SK-N-SH treated with all-trans-retinoic acid at 6 μM for 48 hours (cell line): ENCODE results near the gene LCN1.

Source experiments
- BACH2 ChIP-seq: fragments of 250-450 bp; sonication (Bioruptor Pico); IDR thresholded peaks from 2 replicates; pipeline ENCODE4 v1.9.0; 2021; ENCODE audit warnings: mild to moderate bottlenecking, borderline replicate concordance
- CREB5 ChIP-seq: fragments of 250-450 bp; sonication (Bioruptor Pico); IDR thresholded peaks from 2 replicates; pipeline ENCODE4 v1.5.1; 2020; ENCODE audit warnings: low read depth, mild to moderate bottlenecking, moderate library complexity
- CSDC2 ChIP-seq: fragments of 250-450 bp; sonication (Bioruptor Pico); IDR thresholded peaks from 2 replicates; pipeline ENCODE4 v1.5.0; 2020; ENCODE audit warnings: mild to moderate bottlenecking, moderate library complexity
- CSRNP3 ChIP-seq: fragments of 250-450 bp; sonication (Bioruptor Pico); IDR thresholded peaks from 2 replicates; pipeline ENCODE4 v1.5.1; 2021; ENCODE audit warnings: mild to moderate bottlenecking, moderate library complexity
- ISL1 ChIP-seq: fragments of 250-450 bp; sonication (Bioruptor Pico); IDR thresholded peaks from 2 replicates; pipeline ENCODE4 v2.1.2; 2022; ENCODE audit warnings: mild to moderate bottlenecking, moderate library complexity
- OSR1 ChIP-seq: fragments of 250-450 bp; sonication (Bioruptor Pico); IDR thresholded peaks from 2 replicates; pipeline ENCODE4 v1.8.0; 2022; ENCODE audit warnings: moderate library complexity, mild to moderate bottlenecking, inconsistent platforms
- PATZ1 ChIP-seq: fragments of 250-450 bp; sonication (Bioruptor Pico); IDR thresholded peaks from 2 replicates; pipeline ENCODE4 v1.8.0; 2020; ENCODE audit warnings: mild to moderate bottlenecking, moderate library complexity, borderline replicate concordance
- POU6F1 ChIP-seq: fragments of 250-450 bp; sonication (Bioruptor Pico); IDR thresholded peaks from 2 replicates; pipeline ENCODE4 v1.8.0; 2021; ENCODE audit warnings: low read depth, mild to moderate bottlenecking, moderate library complexity, borderline replicate concordance
- RARB ChIP-seq: fragments of 250-450 bp; sonication (Bioruptor Pico); IDR thresholded peaks from 2 replicates; pipeline ENCODE4 v1.8.0; 2021; ENCODE audit warnings: mild to moderate bottlenecking, moderate library complexity
- TCF4 ChIP-seq: fragments of 250-450 bp; sonication (Bioruptor Pico); IDR thresholded peaks from 2 replicates; pipeline ENCODE4 v1.8.0; 2021; ENCODE audit warnings: mild to moderate bottlenecking, moderate library complexity, borderline replicate concordance
- ZC3H10 ChIP-seq: fragments of 250-450 bp; sonication (Bioruptor Pico); IDR thresholded peaks from 2 replicates; pipeline ENCODE4 v1.5.1; 2021; ENCODE audit warnings: mild to moderate bottlenecking, moderate library complexity
- ZFP3 ChIP-seq: fragments of 250-450 bp; sonication (Bioruptor Pico); IDR thresholded peaks from 2 replicates; pipeline ENCODE4 v1.5.0; 2020; ENCODE audit warnings: mild to moderate bottlenecking, moderate library complexity
- ZFP30 ChIP-seq: fragments of 450-650 bp; formaldehyde crosslinking; IDR thresholded peaks from 2 replicates; pipeline ENCODE4 v1.5.0; 2022; ENCODE audit warnings: mild to moderate bottlenecking, moderate library complexity
- ZNF565 ChIP-seq: fragments of 450-650 bp; formaldehyde crosslinking; conservative IDR thresholded peaks from 2 replicates; pipeline ENCODE4 v1.5.0; 2020; ENCODE audit warnings: low read depth, mild to moderate bottlenecking, moderate library complexity

GRCh38 chr9:135565141-135565628, 43.9 kb downstream of the LCN1 start:
- TF ChIP-seq CREB5 (CRISPR knock-in tag) (no peak), ZNF565 (no peak), ZFP30 (CRISPR knock-in tag) (no peak), ZFP3 (CRISPR knock-in tag) (no peak), PATZ1 (no peak), ZC3H10 (CRISPR knock-in tag) (no peak), POU6F1 (CRISPR knock-in tag) (no peak), RARB (no peak), ISL1 (CRISPR knock-in tag) (no peak), TCF4 (no peak), CSRNP3 (CRISPR knock-in tag) (no peak), CSDC2 (no peak), OSR1 (CRISPR knock-in tag) (no peak), BACH2 (no peak)
